KMS-11 (cell line): ENCODE results near the gene KLHL18.

Experiments used
- H2AFZ ChIP-seq: fragments of 200-600 bp; sonication (generic); 2 replicates; pipeline ENCODE4 v1.6.1; 2016; ENCODE audit warnings: antibody characterized with exemption, mixed run types, low read depth
- H3K27ac ChIP-seq: fragments of 200-600 bp; sonication (generic); 2 replicates; pipeline ENCODE4 v1.6.1; 2016; ENCODE audit warnings: mild to moderate bottlenecking, mixed run types
- H3K27me3 ChIP-seq: fragments of 200-600 bp; sonication (generic); 2 replicates; pipeline ENCODE4 v1.6.1; 2017; ENCODE audit warnings: mild to moderate bottlenecking, low read depth, mixed run types, moderate library complexity; ENCODE audit not compliant: insufficient read depth
- H3K36me3 ChIP-seq: fragments of 200-600 bp; sonication (generic); 2 replicates; pipeline ENCODE4 v1.6.1; 2017; ENCODE audit warnings: mild to moderate bottlenecking, mixed run types; ENCODE audit not compliant: insufficient read depth
- H3K4me1 ChIP-seq: fragments of 200-600 bp; sonication (generic); 2 replicates; pipeline ENCODE4 v1.6.1; 2016; ENCODE audit warnings: mild to moderate bottlenecking, low read depth, mixed run types; ENCODE audit not compliant: poor library complexity, severe bottlenecking
- H3K4me2 ChIP-seq: fragments of 200-600 bp; sonication (generic); 2 replicates; pipeline ENCODE4 v1.7.0; 2016; ENCODE audit warnings: mild to moderate bottlenecking, mixed run types
- H3K4me3 ChIP-seq: fragments of 200-600 bp; sonication (generic); IDR thresholded peaks from 2 replicates; pipeline ENCODE4 v1.6.1; 2017; ENCODE audit warnings: low read depth, low read length, mixed read lengths; ENCODE audit not compliant: insufficient read depth
- H3K79me2 ChIP-seq: fragments of 200-600 bp; sonication (generic); 2 replicates; pipeline ENCODE4 v1.6.1; 2016; ENCODE audit warnings: low read depth, mixed run types; ENCODE audit not compliant: insufficient read depth
- H3K9ac ChIP-seq: fragments of 200-600 bp; sonication (generic); 2 replicates; pipeline ENCODE4 v1.6.1; 2016; ENCODE audit warnings: mild to moderate bottlenecking, mixed run types
- H4K20me1 ChIP-seq: fragments of 200-600 bp; sonication (generic); 2 replicates; pipeline ENCODE4 v1.6.1; 2016; ENCODE audit warnings: mild to moderate bottlenecking, mixed run types; ENCODE audit not compliant: insufficient read depth
- CTCF ChIP-seq: fragments of 200-600 bp; sonication (generic); conservative IDR thresholded peaks from 2 replicates; pipeline ENCODE4 v1.6.1; 2017; ENCODE audit warnings: low read depth, mild to moderate bottlenecking, antibody characterized with exemption, low read length, moderate library complexity, mixed read lengths

The KLHL18 gene

GRCh38 chr3:47343471-47343971 lies 60.8 kb downstream of the KLHL18 start:
- Histone ChIP-seq H3K36me3 (no peaks in the 10 kb centered on the region), H3K4me2 (no peak overlapping the region), H3K4me1 (no peaks in the 10 kb centered on the region), H2AFZ (no peak overlapping the region), H4K20me1 (no peaks in the 10 kb centered on the region), H3K9ac (no peak overlapping the region), H3K27me3 (no peaks in the 10 kb centered on the region), H3K79me2 (no peaks in the 10 kb centered on the region), H3K4me3 (no peak overlapping the region), H3K27ac (no peak overlapping the region)
- TF ChIP-seq CTCF = no peak

GRCh38 chr3:47344971-47345370 lies 62.2 kb downstream of the KLHL18 start:
- Histone ChIP-seq H2AFZ (no peak overlapping the region), H4K20me1 (no peaks in the 10 kb centered on the region), H3K4me3 (no peak overlapping the region), H3K4me2 (no peak overlapping the region), H3K27me3 (no peaks in the 10 kb centered on the region), H3K4me1 (no peaks in the 10 kb centered on the region), H3K36me3 (no peaks in the 10 kb centered on the region), H3K9ac (no peak overlapping the region), H3K79me2 (no peaks in the 10 kb centered on the region), H3K27ac (no peak overlapping the region)
- no peak for TF ChIP-seq CTCF

- no peak overlapping the region for H3K4me2 ChIP-seq
- no peaks in the 10 kb centered on the region for H3K36me3 ChIP-seq
- no peaks in the 10 kb centered on the region for H3K79me2 ChIP-seq
- TF ChIP-seq CTCF = no peak
- H3K27me3 ChIP-seq = no peaks in the 10 kb centered on the region
- H3K4me1 ChIP-seq = no peaks in the 10 kb centered on the region
- H4K20me1 ChIP-seq = no peaks in the 10 kb centered on the region
- no peak overlapping the region for H3K27ac ChIP-seq
- H3K9ac ChIP-seq = no peak overlapping the region
- no peak overlapping the region for H3K4me3 ChIP-seq
- H2AFZ ChIP-seq = no peak overlapping the region
Observed at GRCh38 chr3:47347217-47347801, 64.6 kb downstream of the KLHL18 start.

- no peak for TF ChIP-seq CTCF
Observed at GRCh38 chr3:47348411-47349154, 65.8 kb downstream of the KLHL18 start.

More at GRCh38 chr3:47348411-47349154, 65.8 kb downstream of the KLHL18 start:
- H3K4me1 ChIP-seq = no peaks in the 10 kb centered on the region
- no peaks in the 10 kb centered on the region for H3K79me2 ChIP-seq
- H3K36me3 ChIP-seq = no peaks in the 10 kb centered on the region
- H3K27me3 ChIP-seq = no peaks in the 10 kb centered on the region
- H4K20me1 ChIP-seq = no peaks in the 10 kb centered on the region
- no peak overlapping the region for H3K4me3 ChIP-seq
- no peak overlapping the region for H3K4me2 ChIP-seq
- no peak overlapping the region for H3K9ac ChIP-seq
- no peak overlapping the region for H3K27ac ChIP-seq
- H2AFZ ChIP-seq = no peak overlapping the region
